Left lung (tissue), 10 donors: ENCODE results near the gene KIAA1549. TPM values are rescaled to one million over a fixed set of nuclear protein-coding genes. Genes with fewer than 3 reads are reported as not detected.
"Not testable (repeated sequence)": the region's sequence is repeated elsewhere in the genome, so short reads cannot be mapped to it uniquely, and the experiment has no call there.

Experiments
- ATAC-seq: fragments of 200-7000 bp; cut with Tn5 transposase; one replicate; pipeline ENCODE4 v1.9.1; 2020; ENCODE audit warnings: moderate library complexity
- DNase-seq, 4 donors: peaks; one replicate each; pipeline ENCODE4 v3.0.0-alpha.2; 2013 to 2020
- H3K27ac ChIP-seq, 2 donors: fragments of 200-600 bp; sonication (generic) in 1 of 2; one replicate each; pipeline versions ENCODE4 v1.5.0 to v1.8.0; 2020 to 2021
- H3K27me3 ChIP-seq, 2 donors: fragments of 200-600 bp; sonication (generic) in 1 of 2; one replicate each; pipeline versions ENCODE4 v1.5.0 to v1.8.0; 2020 to 2021
- H3K36me3 ChIP-seq, 2 donors: fragments of 200-600 bp; sonication (generic) in 1 of 2; one replicate each; pipeline versions ENCODE4 v1.5.0 to v1.8.0; 2020 to 2021
- H3K4me1 ChIP-seq, 2 donors: fragments of 200-600 bp; one replicate each; pipeline ENCODE4 v1.8.0; 2021
- H3K4me3 ChIP-seq, 2 donors: fragments of 200-600 bp; sonication (generic) in 1 of 2; one replicate each; pipeline versions ENCODE4 v1.5.0 to v1.8.0; 2020 to 2021; ENCODE audit warnings: mild to moderate bottlenecking in 1 of 2
- H3K9me3 ChIP-seq, 2 donors: fragments of 200-600 bp; sonication (generic) in 1 of 2; one replicate each; pipeline versions ENCODE4 v1.5.0 to v1.8.0; 2020 to 2021
- intact Hi-C, 2 donors: fragments of 100-400 bp; cut with DNase I; formaldehyde crosslinking; loops; one replicate each; pipeline versions ENCODE4 v1.11.2 to v1.14.2; 2022
- polyA plus RNA-seq, 6 donors: library from polyadenylated mRNA; unstranded; fragments of 120-200 nt; gene quantifications; one replicate each; pipeline ENCODE4 v1.2.1, GENCODE V29; 2013; ENCODE audit not compliant: insufficient read length in 6 of 6
- total RNA-seq, 2 donors: library from RNA; stranded (reverse); fragmentation: NEBNext Ultra II Directional; extraction: Animal tissue kit (Norgen Biotek cat#: 25700); gene quantifications; one replicate each; pipeline ENCODE4 v1.2.1, GENCODE V29; 2021
- TF ChIP-seq, protein P1 (sequence below), 2 donors: fragments of 200-600 bp; sonication (generic) in 1 of 2; IDR thresholded peaks; one replicate each; pipeline versions ENCODE4 v1.5.0 to v1.8.0; 2021; ENCODE audit warnings: antibody characterized with exemption in 2 of 2
- donor health status: DM: no; HTN: yes; CAD: no.
- donor health status: DM: no; HTN: no; CAD: no.

KIAA1549 gene
- total and polyA plus RNA-seq, 8 donors: 4.1 to 16.9 (median 14.9) TPM

- TF ChIP-seq, protein P1, sequence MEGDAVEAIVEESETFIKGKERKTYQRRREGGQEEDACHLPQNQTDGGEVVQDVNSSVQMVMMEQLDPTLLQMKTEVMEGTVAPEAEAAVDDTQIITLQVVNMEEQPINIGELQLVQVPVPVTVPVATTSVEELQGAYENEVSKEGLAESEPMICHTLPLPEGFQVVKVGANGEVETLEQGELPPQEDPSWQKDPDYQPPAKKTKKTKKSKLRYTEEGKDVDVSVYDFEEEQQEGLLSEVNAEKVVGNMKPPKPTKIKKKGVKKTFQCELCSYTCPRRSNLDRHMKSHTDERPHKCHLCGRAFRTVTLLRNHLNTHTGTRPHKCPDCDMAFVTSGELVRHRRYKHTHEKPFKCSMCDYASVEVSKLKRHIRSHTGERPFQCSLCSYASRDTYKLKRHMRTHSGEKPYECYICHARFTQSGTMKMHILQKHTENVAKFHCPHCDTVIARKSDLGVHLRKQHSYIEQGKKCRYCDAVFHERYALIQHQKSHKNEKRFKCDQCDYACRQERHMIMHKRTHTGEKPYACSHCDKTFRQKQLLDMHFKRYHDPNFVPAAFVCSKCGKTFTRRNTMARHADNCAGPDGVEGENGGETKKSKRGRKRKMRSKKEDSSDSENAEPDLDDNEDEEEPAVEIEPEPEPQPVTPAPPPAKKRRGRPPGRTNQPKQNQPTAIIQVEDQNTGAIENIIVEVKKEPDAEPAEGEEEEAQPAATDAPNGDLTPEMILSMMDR (IDR thresholded peaks at IDR 0.05): no peak
- ATAC-seq (no peak), DNase-seq (no peak)
Observed at GRCh38 chr7:138814816-138815332, 166.3 kb downstream of the KIAA1549 start.

DNA sequence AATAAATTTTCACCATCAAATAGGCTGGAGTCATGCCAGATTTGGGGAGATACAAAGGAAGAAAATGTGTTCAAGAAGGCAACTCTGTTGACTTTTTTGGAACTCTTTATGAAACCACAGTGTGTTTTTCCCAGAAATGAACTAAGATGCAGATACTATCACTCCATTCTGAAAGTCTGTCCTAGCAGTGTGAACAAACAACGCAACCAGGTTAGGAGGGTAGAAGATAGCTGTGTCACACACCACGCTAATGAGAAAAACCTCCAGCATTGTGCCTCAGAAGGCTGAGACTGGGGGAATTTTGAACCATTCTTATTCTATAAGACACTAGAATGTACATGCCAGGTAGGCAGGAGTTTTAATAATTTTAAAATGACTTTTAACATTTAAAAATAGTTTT lies 167.2 kb downstream of the KIAA1549 start:
- TF ChIP-seq, protein P1 (IDR thresholded peaks at IDR 0.05): no peak
- intact Hi-C loops: no loop called here
- Histone ChIP-seq H3K27ac (no peak overlapping the region), H3K4me1 (no peaks in the 10 kb centered on the region), H3K27me3 (no peaks in the 10 kb centered on the region), H3K4me3 (no peak overlapping the region), H3K9me3 (no peaks in the 10 kb centered on the region), H3K36me3 (no peaks in the 10 kb centered on the region)
- DNase-seq (no peak), ATAC-seq (no peak)

More at GRCh38 chr7:138814816-138815332, 166.3 kb downstream of the KIAA1549 start:
- Histone ChIP-seq H3K27ac (no peak overlapping the region), H3K4me3 (no peak overlapping the region), H3K9me3 (no peaks in the 10 kb centered on the region), H3K36me3 (no peaks in the 10 kb centered on the region), H3K4me1 (no peaks in the 10 kb centered on the region), H3K27me3 (no peaks in the 10 kb centered on the region)
- intact Hi-C loops: no loop called here

- H3K27ac ChIP-seq, H3K9me3 ChIP-seq, ATAC-seq, H3K27me3 ChIP-seq, H3K36me3 ChIP-seq, H3K4me3 ChIP-seq, DNase-seq, intact Hi-C loops, H3K4me1 ChIP-seq: not testable (repeated sequence)
Observed at GRCh38 chr7:138811327-138811726, 169.9 kb downstream of the KIAA1549 start.

DNA sequence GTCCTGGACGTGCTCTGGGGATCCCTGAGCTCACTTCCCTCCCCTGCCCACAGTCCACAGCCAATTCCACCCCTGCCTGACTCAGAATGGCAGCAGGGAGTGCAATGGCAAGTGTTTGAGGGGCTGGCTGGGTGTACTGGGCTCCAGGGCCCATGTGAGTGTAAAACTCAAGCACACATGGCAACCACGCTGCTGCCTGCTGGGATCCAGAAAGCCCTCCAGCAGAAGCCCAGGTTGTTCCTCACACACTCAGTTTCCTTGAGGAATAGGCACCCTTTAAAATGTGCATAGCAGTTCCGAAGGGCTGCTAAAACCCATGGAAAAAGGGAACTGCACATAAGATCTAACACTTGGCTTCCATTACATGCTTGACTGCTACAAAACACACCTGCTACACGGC lies 171.8 kb downstream of the KIAA1549 start:
- Histone ChIP-seq H3K4me1 (no peaks in the 10 kb centered on the region), H3K36me3 (no peaks in the 10 kb centered on the region), H3K4me3 (no peak overlapping the region), H3K9me3 (no peaks in the 10 kb centered on the region), H3K27ac (no peak overlapping the region), H3K27me3 (no peaks in the 10 kb centered on the region)
- TF ChIP-seq, protein P1 (IDR thresholded peaks at IDR 0.05): no peak
- ATAC-seq (no peak), DNase-seq (no peak)
- intact Hi-C loops: no loop called here

GRCh38 chr7:138804618-138805017 lies 176.6 kb downstream of the KIAA1549 start:
- H3K27ac ChIP-seq: no peak overlapping the region
- H3K36me3 ChIP-seq: no peaks in the 10 kb centered on the region
- TF ChIP-seq, protein P1 (IDR thresholded peaks at IDR 0.05): no peak
- no peaks in the 10 kb centered on the region for H3K9me3 ChIP-seq
- ATAC-seq (no peak), DNase-seq (no peak)
- no peak overlapping the region for H3K4me3 ChIP-seq
- no peaks in the 10 kb centered on the region for H3K4me1 ChIP-seq
- intact Hi-C loops: no loop called here
- H3K27me3 ChIP-seq: no peaks in the 10 kb centered on the region

DNA sequence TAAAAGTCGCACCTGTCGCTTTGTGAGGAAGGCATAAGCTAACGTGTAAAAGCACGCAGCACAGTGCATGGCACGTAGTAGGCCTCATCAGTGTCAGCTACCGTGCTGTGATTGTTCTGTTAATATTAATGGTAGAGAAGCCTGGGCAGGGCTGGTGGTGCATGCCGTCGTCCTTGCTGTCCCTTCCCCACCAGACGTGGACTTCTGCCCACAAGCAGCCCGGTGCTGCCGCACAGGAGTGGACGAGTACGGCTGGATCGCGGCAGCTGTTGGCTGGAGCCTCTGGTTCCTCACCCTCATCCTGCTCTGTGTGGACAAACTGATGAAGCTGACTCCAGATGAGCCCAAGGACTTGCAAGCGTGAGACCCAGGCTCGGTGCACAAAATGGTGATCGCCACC lies 178.5 kb downstream of the KIAA1549 start:
- H3K4me1 ChIP-seq: no peaks in the 10 kb centered on the region
- intact Hi-C loops: no loop called here
- no peaks in the 10 kb centered on the region for H3K27me3 ChIP-seq
- DNase-seq: no peak
- H3K4me3 ChIP-seq: no peak overlapping the region
- no peak overlapping the region for H3K27ac ChIP-seq
- no peaks in the 10 kb centered on the region for H3K36me3 ChIP-seq
- H3K9me3 ChIP-seq: no peaks in the 10 kb centered on the region
- TF ChIP-seq, protein P1 (IDR thresholded peaks at IDR 0.05): no peak
- no peak for ATAC-seq
